GM10266 (cell line): ENCODE results near the gene SND1.

Experiments
- DNase-seq: peaks from one replicate; pipeline ENCODE4 v3.0.0; 2012; ENCODE audit errors: extremely low spot score
- TF ChIP-seq, protein P1 (sequence below): IDR thresholded peaks from 2 replicates; pipeline ENCODE4 v1.5.1; 2012; ENCODE audit warnings: mild to moderate bottlenecking, low read depth; ENCODE audit not compliant: control insufficient read depth, insufficient read depth; ENCODE audit errors: missing control alignments

The SND1 gene

GRCh38 chr7:127738859-127739258 is 86.9 kb downstream of the SND1 start:
- TF ChIP-seq, protein P1, sequence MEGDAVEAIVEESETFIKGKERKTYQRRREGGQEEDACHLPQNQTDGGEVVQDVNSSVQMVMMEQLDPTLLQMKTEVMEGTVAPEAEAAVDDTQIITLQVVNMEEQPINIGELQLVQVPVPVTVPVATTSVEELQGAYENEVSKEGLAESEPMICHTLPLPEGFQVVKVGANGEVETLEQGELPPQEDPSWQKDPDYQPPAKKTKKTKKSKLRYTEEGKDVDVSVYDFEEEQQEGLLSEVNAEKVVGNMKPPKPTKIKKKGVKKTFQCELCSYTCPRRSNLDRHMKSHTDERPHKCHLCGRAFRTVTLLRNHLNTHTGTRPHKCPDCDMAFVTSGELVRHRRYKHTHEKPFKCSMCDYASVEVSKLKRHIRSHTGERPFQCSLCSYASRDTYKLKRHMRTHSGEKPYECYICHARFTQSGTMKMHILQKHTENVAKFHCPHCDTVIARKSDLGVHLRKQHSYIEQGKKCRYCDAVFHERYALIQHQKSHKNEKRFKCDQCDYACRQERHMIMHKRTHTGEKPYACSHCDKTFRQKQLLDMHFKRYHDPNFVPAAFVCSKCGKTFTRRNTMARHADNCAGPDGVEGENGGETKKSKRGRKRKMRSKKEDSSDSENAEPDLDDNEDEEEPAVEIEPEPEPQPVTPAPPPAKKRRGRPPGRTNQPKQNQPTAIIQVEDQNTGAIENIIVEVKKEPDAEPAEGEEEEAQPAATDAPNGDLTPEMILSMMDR = no peak
- DNase-seq = no peak

GRCh38 chr7:127741764-127742375 is 89.9 kb downstream of the SND1 start:
- no peak for DNase-seq
- TF ChIP-seq, protein P1 = no peak

- TF ChIP-seq, protein P1 = no peak
Observed at GRCh38 chr7:127745445-127745844, 93.5 kb downstream of the SND1 start.

DNA sequence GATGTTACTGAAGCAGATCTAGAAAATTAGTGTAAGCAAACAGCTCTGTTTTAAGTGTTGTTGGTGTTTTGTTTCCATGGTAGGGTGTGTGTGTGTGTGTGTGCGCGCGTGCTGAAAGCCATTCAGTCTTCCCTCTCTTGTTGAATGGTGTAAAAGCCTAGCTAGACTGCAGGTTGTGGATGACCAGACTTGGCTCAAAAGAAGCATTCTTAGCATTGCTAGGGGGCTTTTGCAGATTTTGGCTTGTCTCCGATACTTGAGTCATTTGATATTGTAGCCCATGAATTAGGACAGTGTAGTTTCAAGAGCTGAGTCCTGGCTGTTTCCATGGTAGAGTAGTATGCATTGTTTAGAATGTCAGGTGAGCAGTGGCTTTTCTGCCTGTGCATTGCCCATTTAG is 99.1 kb downstream of the SND1 start:
- TF ChIP-seq, protein P1 = no peak
- DNase-seq = no peak

More at GRCh38 chr7:127745445-127745844, 93.5 kb downstream of the SND1 start:
- no peak for DNase-seq

GRCh38 chr7:127751490-127752448 is 99.8 kb downstream of the SND1 start:
- TF ChIP-seq, protein P1 = no peak
- no peak for DNase-seq

GRCh38 chr7:127752829-127753228 is 100.8 kb downstream of the SND1 start:
- DNase-seq = no peak
- TF ChIP-seq, protein P1 = no peak

DNA sequence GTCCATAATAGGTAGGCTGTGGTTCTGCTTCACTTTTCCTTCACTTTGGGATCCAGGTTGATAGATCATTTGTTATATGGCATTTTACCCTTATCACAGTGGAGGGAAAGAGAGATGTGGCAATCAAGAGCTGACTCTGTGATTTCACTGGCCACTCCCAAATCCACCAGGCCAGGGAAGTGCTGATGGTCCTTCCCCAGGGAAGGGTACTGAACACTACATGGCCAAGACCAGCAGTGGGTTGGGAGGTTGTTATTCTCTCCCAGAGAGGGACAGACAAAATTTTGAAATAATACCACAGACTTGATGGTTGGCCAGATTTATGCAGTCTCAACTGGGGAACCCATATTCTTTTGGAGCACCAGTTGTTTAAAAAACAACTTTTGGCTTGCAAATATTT is 102.5 kb downstream of the SND1 start:
- TF ChIP-seq, protein P1 = no peak
- DNase-seq = no peak
